ENCODE data around the gene INVS.

The INVS gene

GRCh38 chr9:100341889-100342288 lies 242.8 kb downstream of the INVS start:
- no peak for DNase-seq

- no peak for DNase-seq
Measured at GRCh38 chr9:100346836-100347235, 247.8 kb downstream of the INVS start.

GRCh38 chr9:100350188-100350587 lies 251.1 kb downstream of the INVS start:
- DNase-seq = no peak
